C4-2B (cell line): Measurements from ENCODE around the gene BRAF.

Experiments used
- ZFX ChIP-seq: fragments of 450-650 bp; IDR thresholded peaks from 2 replicates; pipeline ENCODE4 v1.6.1; 2017
- TF ChIP-seq, protein P1 (sequence below): fragments of 450-650 bp; conservative IDR thresholded peaks from 2 replicates; pipeline ENCODE4 v1.5.1; 2017; ENCODE audit warnings: mild to moderate bottlenecking

DNA sequence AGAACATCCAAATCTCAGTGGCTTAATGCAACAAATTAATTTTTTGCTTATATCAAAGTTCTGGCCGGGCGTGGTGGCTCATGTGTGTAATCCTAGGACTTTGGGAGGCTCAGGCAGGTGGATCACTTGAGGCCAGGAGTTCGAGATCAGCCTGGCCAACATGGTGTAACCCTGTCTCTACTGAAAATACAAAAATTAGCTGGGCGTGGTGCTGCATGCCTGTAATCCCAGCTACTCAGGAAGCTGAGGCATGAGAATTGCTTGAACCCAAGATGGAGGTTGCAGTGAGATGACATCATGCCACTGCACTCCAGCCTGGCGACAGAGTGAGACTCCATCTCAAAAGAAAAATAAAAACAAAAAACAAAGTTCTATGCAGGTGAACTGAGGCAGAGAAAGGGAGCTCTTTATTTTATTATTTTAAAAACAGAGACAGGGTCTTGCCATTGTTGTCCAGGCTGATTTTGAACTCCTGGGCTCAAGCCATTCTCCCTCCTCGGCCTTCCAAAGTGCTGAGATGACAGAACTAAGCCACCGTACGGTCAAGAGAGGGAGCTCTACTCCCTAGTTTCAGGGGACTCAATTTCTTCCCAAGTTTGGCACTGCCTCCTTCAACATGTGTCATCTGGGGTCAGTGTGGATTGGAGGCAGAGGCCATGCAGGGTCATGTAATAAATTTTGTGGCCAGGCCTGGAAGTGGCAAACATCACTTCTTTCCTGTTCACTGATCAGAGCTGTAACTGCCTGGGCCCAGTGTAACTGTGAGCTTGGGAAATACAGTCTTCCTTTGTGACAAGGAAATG, 249.6 kb downstream of the BRAF start:
- TF ChIP-seq, protein P1, sequence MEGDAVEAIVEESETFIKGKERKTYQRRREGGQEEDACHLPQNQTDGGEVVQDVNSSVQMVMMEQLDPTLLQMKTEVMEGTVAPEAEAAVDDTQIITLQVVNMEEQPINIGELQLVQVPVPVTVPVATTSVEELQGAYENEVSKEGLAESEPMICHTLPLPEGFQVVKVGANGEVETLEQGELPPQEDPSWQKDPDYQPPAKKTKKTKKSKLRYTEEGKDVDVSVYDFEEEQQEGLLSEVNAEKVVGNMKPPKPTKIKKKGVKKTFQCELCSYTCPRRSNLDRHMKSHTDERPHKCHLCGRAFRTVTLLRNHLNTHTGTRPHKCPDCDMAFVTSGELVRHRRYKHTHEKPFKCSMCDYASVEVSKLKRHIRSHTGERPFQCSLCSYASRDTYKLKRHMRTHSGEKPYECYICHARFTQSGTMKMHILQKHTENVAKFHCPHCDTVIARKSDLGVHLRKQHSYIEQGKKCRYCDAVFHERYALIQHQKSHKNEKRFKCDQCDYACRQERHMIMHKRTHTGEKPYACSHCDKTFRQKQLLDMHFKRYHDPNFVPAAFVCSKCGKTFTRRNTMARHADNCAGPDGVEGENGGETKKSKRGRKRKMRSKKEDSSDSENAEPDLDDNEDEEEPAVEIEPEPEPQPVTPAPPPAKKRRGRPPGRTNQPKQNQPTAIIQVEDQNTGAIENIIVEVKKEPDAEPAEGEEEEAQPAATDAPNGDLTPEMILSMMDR, result no peak; the same call in 1 of the 2 replicates
- TF ChIP-seq ZFX, result no peak
